Sigmoid colon (tissue), 7 donors: ENCODE measurements around the gene GSAP. TPM values are rescaled to one million over a fixed set of nuclear protein-coding genes. Genes with fewer than 3 reads are reported as not detected.

Source experiments
- DNase-seq: peaks from one replicate; pipeline ENCODE4 v3.0.0-alpha.2; 2019
- H3K27ac ChIP-seq, 4 donors: fragments of 200-600 bp; sonication (generic); one replicate each; pipeline ENCODE4 v1.5.1; 2016 to 2019; ENCODE audit warnings: mild to moderate bottlenecking in 1 of 4
- H3K27me3 ChIP-seq, 3 donors: fragments of 200-600 bp; sonication (generic); one replicate each; pipeline ENCODE4 v1.5.1; 2019; ENCODE audit warnings: mild to moderate bottlenecking in 1 of 3
- H3K36me3 ChIP-seq, 4 donors: fragments of 200-600 bp; sonication (generic); one replicate each; pipeline ENCODE4 v1.5.1; 2016 to 2019
- H3K4me1 ChIP-seq, 4 donors: fragments of 200-600 bp; sonication (generic); one replicate each; pipeline ENCODE4 v1.5.1; 2017 to 2019
- H3K4me3 ChIP-seq, 4 donors: fragments of 200-600 bp; sonication (generic); one replicate each; pipeline ENCODE4 v1.5.1; 2017 to 2019; ENCODE audit warnings: mild to moderate bottlenecking in 2 of 4, moderate library complexity in 1 of 4
- H3K9me3 ChIP-seq, 4 donors: fragments of 200-600 bp in 3 of 4; sonication (generic) in 3 of 4; one replicate each; pipeline versions ENCODE4 v1.5.1 to v1.6.1; 2013 to 2019
- EP300 ChIP-seq, 4 donors: sonication (generic); formaldehyde crosslinking; IDR thresholded peaks; one replicate each; pipeline ENCODE4 v1.6.1; 2017; ENCODE audit warnings: antibody characterized with exemption in 4 of 4
- POLR2A ChIP-seq, 2 donors: fragments of 450-650 bp; IDR thresholded peaks; one replicate each; pipeline ENCODE4 v1.6.1; 2016; ENCODE audit warnings: antibody characterized with exemption in 2 of 2, mild to moderate bottlenecking in 2 of 2, moderate library complexity in 2 of 2
- POLR2AphosphoS5 ChIP-seq, 4 donors: sonication (generic); formaldehyde crosslinking; IDR thresholded peaks; one replicate each; pipeline ENCODE4 v1.6.1; 2017; ENCODE audit warnings: antibody characterized with exemption in 4 of 4
- WGBS, 2 donors: extraction: QIAGEN DNeasy Blood & Tissue Kit; methylation state at CpG; one replicate each; pipeline ENCODE4 v1.1.7; 2013; 5-methylcytosine and 5-hydroxymethylcytosine counted together
- intact Hi-C: fragments of 100-400 bp; cut with DNase I; formaldehyde crosslinking; loops from one replicate; pipeline ENCODE4 v1.15.1; 2023
- polyA plus RNA-seq, 3 donors: library from polyadenylated mRNA; stranded (reverse); fragments of 200-250 nt; gene quantifications; one replicate each; pipeline ENCODE4 v1.2.3, GENCODE V29; 2013
- total RNA-seq, 4 donors: library from RNA; depleted of rRNA; stranded (reverse); fragments of >200 nt; gene quantifications; one replicate each; pipeline ENCODE4 v1.1.0, GENCODE V29; 2016
- TF ChIP-seq, protein P1 (sequence below), 4 experiments: fragments of 450-650 bp in 3 of 4; fragments of 200-600 bp in 1 of 4; IDR thresholded peaks; one replicate each; pipeline ENCODE4 v1.5.1; 2016 to 2019; ENCODE audit warnings: antibody characterized with exemption in 4 of 4, mild to moderate bottlenecking in 3 of 4, moderate library complexity in 2 of 4
- donor health status: healthy with polysubstance abuse.
- donor health status: Bipolar disorder and iron deficiency.
- donor health status: healthy.

GSAP gene
- total and polyA plus RNA-seq, 7 donors = 3.6 to 30.2 (median 15.1) TPM

DNA sequence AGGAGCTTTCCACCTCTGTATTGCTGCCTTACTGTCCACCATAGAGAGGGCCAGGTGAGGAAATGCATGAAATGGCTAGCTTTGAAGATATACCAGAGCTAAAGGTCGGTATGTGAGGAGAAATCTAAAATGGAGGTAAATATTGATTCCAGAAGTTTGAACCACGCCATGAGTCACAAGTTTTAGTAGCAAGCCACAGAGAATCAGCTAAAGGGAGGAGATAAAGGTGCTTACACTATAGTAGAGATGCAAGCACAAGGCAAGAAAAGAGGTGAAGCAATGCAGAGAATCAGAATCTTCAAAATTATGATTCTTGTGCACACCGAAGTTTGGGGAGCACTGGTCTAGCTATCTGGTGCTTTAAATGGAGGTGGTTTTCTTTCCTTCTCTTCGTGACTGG is 3.0 kb upstream of the GSAP start:
- intact Hi-C loops = loop anchor here (5.0 kb wide), 1 partner anchor 72 kb away; no protein-coding TSS in a partner anchor
- no peaks in the 10 kb centered on the region for H3K9me3 ChIP-seq
- TF ChIP-seq, protein P1, sequence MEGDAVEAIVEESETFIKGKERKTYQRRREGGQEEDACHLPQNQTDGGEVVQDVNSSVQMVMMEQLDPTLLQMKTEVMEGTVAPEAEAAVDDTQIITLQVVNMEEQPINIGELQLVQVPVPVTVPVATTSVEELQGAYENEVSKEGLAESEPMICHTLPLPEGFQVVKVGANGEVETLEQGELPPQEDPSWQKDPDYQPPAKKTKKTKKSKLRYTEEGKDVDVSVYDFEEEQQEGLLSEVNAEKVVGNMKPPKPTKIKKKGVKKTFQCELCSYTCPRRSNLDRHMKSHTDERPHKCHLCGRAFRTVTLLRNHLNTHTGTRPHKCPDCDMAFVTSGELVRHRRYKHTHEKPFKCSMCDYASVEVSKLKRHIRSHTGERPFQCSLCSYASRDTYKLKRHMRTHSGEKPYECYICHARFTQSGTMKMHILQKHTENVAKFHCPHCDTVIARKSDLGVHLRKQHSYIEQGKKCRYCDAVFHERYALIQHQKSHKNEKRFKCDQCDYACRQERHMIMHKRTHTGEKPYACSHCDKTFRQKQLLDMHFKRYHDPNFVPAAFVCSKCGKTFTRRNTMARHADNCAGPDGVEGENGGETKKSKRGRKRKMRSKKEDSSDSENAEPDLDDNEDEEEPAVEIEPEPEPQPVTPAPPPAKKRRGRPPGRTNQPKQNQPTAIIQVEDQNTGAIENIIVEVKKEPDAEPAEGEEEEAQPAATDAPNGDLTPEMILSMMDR (IDR thresholded peaks at IDR 0.05) = no peak
- TF ChIP-seq EP300 (IDR thresholded peaks at IDR 0.05) = no peak
- no peak for TF ChIP-seq POLR2A (IDR thresholded peaks at IDR 0.05)
- no peak for TF ChIP-seq POLR2AphosphoS5 (IDR thresholded peaks at IDR 0.05)
- DNase-seq = no peak
- 86 to 91% methylated on average over 4 of the region's 4 CpGs for WGBS, 2 donors
- H3K27me3 ChIP-seq = no peaks in the 10 kb centered on the region
- no peak overlapping the region for H3K27ac ChIP-seq
- H3K4me1 ChIP-seq = peaks cover 0 to 13% (median 4%) of the 10 kb centered on the region in 4 donors
- no peak overlapping the region for H3K4me3 ChIP-seq
- H3K36me3 ChIP-seq = no peaks in the 10 kb centered on the region

GRCh38 chr7:77417801-77418200 is 1.7 kb upstream of the GSAP start:
- TF ChIP-seq EP300 (IDR thresholded peaks at IDR 0.05) (no peak), POLR2AphosphoS5 (IDR thresholded peaks at IDR 0.05) (no peak), POLR2A (IDR thresholded peaks at IDR 0.05) (no peak)
- TF ChIP-seq, protein P1 (IDR thresholded peaks at IDR 0.05) = no peak
- WGBS, 2 donors = 94 to 96% methylated on average over 4 of the region's 4 CpGs
- Histone ChIP-seq H3K4me3 (no peak overlapping the region), H3K27me3 (no peaks in the 10 kb centered on the region), H3K4me1 (peaks cover 0 to 13% (median 4%) of the 10 kb centered on the region in 4 donors), H3K36me3 (no peaks in the 10 kb centered on the region), H3K27ac (no peak overlapping the region), H3K9me3 (no peaks in the 10 kb centered on the region)
- intact Hi-C loops = loop anchor here (2.0 to 5.0 kb wide), 2 partner anchors 70 to 119 kb away; partner anchors contain the start of gene PTPN12
- DNase-seq = no peak

DNA sequence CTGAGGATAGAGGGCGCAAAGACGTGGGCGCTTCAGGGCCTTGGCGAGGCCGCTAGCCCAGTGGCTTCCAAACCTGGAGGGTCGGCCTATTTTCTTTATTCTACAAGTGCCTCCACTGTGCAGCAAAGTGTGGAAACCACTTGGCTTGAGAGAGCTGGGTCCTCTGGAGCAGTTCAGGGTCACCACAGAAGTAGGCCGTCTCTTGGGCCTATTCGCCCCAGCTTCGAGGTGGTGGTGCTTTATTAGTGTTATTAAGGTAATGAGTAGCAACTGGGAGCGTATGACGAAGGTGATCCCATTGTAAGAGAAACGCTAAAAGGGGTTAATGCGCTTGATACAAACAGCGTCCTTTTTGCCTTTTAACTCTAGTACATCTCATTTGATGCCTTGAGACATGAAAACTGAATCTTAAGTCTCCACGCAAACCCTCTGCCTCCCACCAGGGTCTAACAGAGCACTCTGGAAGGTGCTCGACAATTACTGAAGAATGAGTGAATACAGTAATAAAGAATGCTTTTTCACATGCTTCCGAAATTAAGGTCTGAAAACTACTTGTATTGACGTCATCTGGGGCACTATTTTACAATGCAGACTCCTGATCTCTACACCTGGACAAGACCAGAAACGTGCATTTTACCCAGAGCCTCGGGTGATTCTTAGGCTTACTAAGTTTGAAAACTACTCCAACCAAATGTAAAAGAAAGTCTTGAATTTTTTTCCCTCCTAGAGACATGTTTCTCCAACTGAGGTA is 647 bp upstream of the GSAP start:
- no peaks in the 10 kb centered on the region for H3K27me3 ChIP-seq
- peak overlapping the region; percentile 73 to 91 (median 78) for H3K4me3 ChIP-seq
- peak overlapping the region; percentile 83 to 88 (median 86) for H3K27ac ChIP-seq
- 42 to 54% methylated on average over 20 of the region's 20 CpGs for WGBS, 2 donors
- DNase-seq = no peak
- intact Hi-C loops = loop anchor here (2.0 to 5.0 kb wide), 2 partner anchors 69 to 120 kb away; partner anchors contain the start of gene PTPN12
- peaks cover 0 to 13% (median 4%) of the 10 kb centered on the region in 4 donors for H3K4me1 ChIP-seq
- H3K36me3 ChIP-seq = no peaks in the 10 kb centered on the region
- no peaks in the 10 kb centered on the region for H3K9me3 ChIP-seq
- no peak for TF ChIP-seq EP300 (IDR thresholded peaks at IDR 0.05)
- TF ChIP-seq, protein P1 (IDR thresholded peaks at IDR 0.05) = no peak
- no peak for TF ChIP-seq POLR2AphosphoS5 (IDR thresholded peaks at IDR 0.05)
- no peak for TF ChIP-seq POLR2A (IDR thresholded peaks at IDR 0.05)

DNA sequence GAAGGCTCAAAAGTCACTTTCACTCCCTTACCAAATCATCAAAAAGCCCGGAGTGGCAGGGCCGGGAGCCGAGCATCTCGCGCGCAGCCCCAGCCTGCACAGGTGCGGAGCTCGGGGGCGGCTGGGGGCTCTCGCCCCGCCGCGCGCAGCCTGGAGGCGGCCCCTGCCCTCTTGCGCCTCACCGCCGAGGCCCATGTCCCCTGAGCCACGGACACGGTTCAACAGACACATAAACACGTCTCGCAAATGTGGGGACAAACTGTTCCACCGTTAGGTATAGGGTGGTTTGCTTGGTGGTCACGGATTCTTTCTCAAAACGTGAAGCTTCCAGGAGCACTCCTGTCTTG is 700 bp downstream of the GSAP start:
- Histone ChIP-seq H3K4me1 (peaks cover 0 to 13% (median 4%) of the 10 kb centered on the region in 4 donors), H3K36me3 (no peaks in the 10 kb centered on the region), H3K27me3 (no peaks in the 10 kb centered on the region), H3K27ac (peak overlapping the region; percentile 83 to 88 (median 86)), H3K4me3 (peak overlapping the region; percentile 73 to 91 (median 78)), H3K9me3 (no peaks in the 10 kb centered on the region)
- TF ChIP-seq, protein P1 (IDR thresholded peaks at IDR 0.05) = no peak
- TF ChIP-seq POLR2AphosphoS5 (IDR thresholded peaks at IDR 0.05) = peak in 1 of 4 donors; percentile 35
- intact Hi-C loops = loop anchor here (5.0 kb wide), 1 partner anchor 68 kb away; no protein-coding TSS in a partner anchor
- 1% methylated on average over 25 of the region's 25 CpGs for WGBS, 2 donors
- DNase-seq = no peak
